ENCODE data around the gene RTCA.
"Not testable (repeated sequence)": the region's sequence is repeated elsewhere in the genome, so short reads cannot be mapped to it uniquely, and the experiment has no call there.

GRCh38 chr1:100337878-100338277, 71.9 kb downstream of the RTCA start:
- TF ChIP-seq CTCF, POLR2A (IDR thresholded peaks at IDR 0.05): not testable (repeated sequence)
